ENCODE data around the gene SEPTIN5.

SEPTIN5 gene

DNA sequence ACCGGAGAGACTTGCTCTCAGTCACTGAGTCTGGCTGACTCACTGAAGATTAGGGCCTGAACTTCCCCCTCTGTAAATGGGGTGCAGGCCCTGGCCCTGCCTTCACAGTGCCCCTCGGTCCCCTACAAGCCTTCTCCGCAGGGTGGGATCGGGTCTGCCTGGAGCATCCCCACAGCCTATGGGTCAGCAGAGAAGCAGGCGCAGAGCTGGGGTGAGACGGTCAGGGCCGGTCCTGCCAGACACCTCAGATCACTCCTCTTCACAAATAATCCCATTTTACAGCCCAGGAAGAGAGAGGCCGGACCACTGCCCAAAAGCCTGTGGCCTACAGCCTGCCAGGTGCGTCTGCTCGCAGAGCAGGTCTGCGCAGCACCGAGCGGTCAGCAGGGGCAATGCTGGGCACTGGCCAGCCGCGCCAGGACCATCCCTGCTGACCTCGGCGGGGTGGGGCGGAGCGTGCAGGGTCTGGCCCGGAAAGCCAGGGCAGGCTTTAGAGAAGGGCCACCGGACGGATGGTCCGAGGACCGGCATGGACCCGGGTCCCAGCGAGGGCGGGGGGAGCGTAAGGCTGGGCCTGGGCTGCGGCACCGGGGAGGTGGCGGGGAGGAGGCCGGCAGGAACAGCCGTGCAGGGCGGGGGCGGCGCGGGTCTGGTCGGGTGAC, 522 bp upstream of the SEPTIN5 start:
- TF ChIP-seq, protein P1, sequence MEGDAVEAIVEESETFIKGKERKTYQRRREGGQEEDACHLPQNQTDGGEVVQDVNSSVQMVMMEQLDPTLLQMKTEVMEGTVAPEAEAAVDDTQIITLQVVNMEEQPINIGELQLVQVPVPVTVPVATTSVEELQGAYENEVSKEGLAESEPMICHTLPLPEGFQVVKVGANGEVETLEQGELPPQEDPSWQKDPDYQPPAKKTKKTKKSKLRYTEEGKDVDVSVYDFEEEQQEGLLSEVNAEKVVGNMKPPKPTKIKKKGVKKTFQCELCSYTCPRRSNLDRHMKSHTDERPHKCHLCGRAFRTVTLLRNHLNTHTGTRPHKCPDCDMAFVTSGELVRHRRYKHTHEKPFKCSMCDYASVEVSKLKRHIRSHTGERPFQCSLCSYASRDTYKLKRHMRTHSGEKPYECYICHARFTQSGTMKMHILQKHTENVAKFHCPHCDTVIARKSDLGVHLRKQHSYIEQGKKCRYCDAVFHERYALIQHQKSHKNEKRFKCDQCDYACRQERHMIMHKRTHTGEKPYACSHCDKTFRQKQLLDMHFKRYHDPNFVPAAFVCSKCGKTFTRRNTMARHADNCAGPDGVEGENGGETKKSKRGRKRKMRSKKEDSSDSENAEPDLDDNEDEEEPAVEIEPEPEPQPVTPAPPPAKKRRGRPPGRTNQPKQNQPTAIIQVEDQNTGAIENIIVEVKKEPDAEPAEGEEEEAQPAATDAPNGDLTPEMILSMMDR (IDR thresholded peaks at IDR 0.05), result no peak

DNA sequence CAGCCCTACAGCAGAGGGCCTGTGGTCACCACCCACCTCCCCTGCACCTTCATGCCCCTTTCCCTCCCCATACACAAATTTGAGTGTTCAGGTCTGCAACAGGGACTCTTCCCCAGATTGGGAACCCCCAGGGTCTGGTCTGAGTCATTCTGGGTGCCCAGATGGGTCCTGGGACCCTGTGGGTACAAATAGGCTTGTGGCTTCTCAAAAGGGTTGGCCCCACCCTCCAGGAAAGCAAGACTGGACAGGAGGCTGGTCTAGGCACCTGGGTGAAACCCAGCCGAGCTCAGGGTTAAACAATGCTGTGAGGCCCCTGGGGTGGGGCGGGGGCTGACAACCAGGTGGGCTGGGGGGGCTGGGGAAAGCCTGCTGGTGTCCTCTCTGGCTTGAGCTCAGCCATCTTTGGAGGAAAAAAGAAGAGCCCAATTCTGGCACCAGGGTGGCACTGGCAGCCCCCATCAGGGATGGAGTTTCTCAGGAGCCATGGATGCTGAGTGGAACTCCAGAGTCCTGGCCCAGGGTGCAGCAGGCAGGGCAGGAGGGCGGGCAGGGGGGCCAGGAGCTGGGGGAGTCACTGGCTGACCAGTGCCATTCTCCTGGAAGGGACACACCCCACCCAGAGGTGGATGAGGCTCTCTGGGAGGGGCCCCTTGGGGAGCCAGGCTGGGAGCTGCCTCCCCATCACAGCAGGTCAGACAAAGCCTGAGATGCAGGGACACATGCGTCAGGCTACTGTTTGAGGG, 1.1 kb downstream of the SEPTIN5 start:
- TF ChIP-seq, protein P1 (IDR thresholded peaks at IDR 0.05), result no peak

DNA sequence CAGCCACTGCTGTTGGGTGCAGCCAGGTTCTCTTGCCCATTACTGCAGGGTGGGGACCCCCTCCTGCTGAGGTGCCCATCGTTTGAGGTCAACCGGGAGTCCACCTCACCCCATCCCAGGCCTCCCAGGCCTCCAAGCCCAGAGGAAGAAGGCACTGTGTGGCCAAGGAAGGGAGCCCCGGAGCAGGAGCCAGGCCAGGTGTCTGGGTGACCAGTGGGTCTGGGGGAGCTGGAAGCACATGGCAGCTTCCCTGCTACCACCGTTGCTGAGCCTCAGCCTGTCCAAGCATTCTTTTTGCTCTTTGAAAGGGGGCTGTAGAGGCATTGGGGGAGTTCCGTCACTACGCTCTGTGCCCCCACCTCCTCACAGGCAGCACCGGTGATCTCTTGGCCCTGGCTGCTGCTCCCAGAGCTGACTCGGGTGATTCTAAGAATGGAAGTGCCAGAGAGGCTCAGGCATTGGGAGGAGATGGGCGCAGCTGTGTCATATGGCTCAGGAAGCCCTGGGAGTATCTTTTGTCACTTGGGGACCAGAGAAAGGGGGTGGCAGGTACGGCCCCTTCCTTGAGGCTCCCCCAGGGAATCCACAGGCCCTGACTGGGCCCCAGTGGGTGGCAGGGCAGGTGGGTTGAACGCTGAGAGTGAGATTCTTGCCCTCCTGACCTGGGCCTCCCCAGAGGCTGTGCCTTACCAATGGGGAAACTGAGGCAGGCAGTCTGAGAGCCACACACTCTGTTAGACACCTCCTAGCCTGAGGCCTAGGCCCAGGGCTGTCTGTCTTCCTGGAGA, 1.9 kb downstream of the SEPTIN5 start:
- TF ChIP-seq, protein P1 (IDR thresholded peaks at IDR 0.05), result no peak

DNA sequence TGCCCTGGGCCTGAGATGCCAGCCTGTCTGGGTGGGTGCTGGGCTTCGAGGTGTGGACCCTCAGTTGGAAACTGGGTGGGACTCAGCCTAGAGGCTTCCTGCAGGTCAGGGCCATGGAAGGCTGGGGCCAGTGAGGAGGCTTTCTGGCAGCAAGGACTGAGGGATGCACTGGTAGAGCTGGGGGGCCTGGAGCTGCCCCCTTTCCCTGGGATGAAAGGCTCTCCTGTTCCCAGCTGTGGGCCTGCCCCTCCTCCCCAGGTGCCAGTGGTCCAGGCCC, 2.5 kb downstream of the SEPTIN5 start:
- TF ChIP-seq, protein P1 (IDR thresholded peaks at IDR 0.05), result no peak

DNA sequence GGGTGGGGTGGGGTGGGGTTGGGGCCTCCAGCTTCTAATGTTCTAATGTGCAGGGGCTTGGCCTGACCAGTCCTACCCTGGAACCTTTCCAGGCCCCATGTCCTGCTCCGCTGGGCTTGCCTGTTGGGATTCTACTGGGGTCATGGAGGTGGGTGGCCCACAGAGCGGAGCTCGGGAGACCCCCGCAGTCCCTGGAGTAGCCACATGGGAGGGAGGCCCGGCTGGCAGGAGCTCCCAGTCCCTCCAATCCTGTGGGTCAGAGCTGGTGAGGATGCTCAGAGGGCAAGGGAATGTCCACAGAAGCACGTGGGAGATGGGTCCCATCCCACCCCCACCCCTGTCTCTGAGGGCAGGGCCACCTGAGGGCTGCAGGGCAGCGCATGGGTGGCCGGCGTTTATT, 2.9 kb downstream of the SEPTIN5 start:
- TF ChIP-seq, protein P1 (IDR thresholded peaks at IDR 0.05), result no peak

DNA sequence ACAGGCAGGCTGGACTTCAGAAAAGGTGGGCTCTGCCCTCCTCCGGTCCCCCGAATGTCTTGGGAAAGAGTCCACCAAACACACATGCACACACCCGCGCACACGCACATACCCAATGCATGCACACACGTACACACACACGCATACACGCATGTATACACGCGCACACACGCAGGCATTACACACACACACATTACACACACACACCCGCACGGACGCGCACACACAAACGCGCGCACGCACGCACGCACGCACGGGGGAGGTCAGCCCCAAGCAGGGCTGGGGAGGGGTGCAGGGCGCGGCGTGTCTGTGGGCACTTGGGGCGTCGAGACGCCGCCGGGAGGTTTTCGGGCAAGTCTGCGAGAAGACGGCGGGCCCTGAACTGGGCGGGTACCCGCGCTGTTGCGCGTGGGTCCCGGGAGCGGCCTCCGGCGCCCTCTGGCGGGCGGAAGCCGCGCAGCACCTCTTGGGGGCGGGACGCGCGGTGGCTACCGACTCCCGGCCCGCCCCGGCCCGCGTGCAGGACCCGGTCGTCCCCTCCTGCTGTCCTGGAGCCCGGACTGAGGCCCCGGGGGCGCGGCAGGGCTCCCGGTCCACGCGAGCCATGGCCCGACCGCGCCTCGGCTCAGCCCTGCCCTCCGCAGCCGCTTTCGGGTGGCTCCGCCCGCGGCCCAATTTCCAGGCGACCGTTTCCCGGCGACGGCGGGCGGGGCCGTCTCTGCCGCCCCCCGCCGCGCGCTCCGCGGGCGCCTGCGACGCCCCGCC, 3.6 kb downstream of the SEPTIN5 start:
- TF ChIP-seq, protein P1 (IDR thresholded peaks at IDR 0.05), result peak; percentile 95

DNA sequence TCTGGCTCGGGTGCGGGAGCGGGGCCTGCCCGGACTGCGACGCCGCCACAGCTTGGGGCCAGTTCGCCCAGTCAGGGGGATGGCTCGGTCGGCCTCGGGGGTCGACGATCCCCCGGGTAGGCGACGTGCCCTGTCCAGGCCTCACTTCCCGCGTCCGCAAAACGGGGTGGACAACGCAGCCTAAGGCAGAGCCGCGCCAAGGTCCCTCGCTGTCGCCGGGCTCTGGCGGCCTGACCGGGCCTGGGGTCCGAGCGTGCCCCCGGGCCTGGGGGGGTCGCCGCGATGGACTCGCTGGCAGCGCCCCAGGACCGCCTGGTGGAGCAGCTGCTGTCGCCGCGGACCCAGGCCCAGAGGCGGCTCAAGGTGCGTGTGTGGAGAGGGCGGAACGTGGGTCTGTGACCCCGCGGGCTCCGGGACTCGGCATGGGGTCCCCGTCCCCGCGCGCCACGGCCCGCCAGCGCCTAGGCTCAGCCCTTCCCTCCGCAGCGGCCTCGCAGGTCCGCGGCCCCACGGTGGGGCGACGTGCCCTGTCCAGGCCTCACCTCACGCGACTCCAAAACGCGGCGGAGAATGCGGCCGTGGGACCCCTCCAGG, 4.2 kb downstream of the SEPTIN5 start:
- TF ChIP-seq, protein P1 (IDR thresholded peaks at IDR 0.05), result no peak

Measured in LNCAP (cell line).